RWPE1 (cell line): Measurements from ENCODE around the gene MYO1B.

Experiments used
- CTCF ChIA-PET: fragments of 350-600 bp; sonication (Branson Sonifier 250); formaldehyde crosslinking; extraction: SDS; loops from one replicate; lab custom pipeline; 2021; lab: Yijun Ruan, JAX
- POLR2A ChIA-PET: fragments of 400-600 bp; formaldehyde crosslinking; extraction: SDS; loops from one replicate; lab custom pipeline; 2020; ENCODE audit warnings: antibody characterized with exemption; ENCODE audit not compliant: low non-redundant PET; lab: Yijun Ruan, JAX
- DNase-seq: peaks from one replicate; pipeline ENCODE4 v3.0.0; 2012; ENCODE audit warnings: low spot score
- H3K27ac ChIP-seq: fragments of 450-650 bp; 2 replicates; pipeline ENCODE4 v1.5.1; 2017
- CTCF ChIP-seq: fragments of 450-650 bp; conservative IDR thresholded peaks from 2 replicates; pipeline ENCODE4 v1.5.1; 2017; ENCODE audit warnings: low read depth, mild to moderate bottlenecking

Gene MYO1B

DNA sequence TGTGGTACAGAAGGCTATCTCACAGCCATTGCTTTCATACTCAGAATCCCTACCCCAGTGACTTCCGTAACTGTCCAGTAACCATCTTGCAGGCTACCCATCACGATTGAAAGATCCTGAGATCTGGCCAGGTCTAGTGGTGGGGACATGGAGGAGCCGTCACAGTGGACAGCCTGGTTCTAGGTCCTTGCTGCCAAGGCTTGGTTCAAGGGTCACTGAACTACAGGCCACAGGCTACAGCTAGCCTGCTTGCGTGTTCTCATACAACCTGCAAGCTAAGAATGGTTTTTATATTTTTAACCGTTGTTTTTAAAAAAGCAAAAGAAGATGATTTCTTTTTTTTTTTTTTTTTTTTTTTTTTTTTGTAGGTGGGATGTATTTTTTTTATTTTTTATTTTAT lies 151.6 kb downstream of the MYO1B start:
- ChIA-PET POLR2A (no interaction called here), CTCF (no interaction called here)
- H3K27ac ChIP-seq = no peak overlapping the region
- TF ChIP-seq CTCF = no peak
- DNase-seq = no peak

DNA sequence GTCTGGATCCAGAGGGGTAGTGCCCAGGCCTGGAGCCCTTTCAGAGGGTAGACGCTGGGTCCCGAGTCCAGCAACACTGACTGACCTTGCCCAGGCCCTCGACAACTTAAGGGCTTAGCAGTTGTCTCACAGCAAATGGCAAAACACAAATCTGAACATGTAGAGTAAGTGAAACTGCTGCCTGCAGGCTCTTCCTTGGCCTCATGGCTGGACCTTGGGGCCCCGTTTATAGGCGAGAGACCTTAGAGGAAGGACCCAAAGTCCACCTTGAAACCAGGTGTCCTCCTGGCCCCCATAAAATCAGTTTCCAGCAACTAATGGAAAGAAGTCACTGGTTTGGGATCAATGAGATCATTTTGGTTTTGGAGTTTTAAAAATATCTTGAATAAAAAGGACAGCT lies 154.4 kb downstream of the MYO1B start:
- TF ChIP-seq CTCF = no peak
- CTCF ChIA-PET = no interaction called here
- DNase-seq = no peak
- POLR2A ChIA-PET = no interaction called here
- H3K27ac ChIP-seq = 0 out of 2 replicates have a peak overlapping the region, but pooled peaks have one; percentile 34

DNA sequence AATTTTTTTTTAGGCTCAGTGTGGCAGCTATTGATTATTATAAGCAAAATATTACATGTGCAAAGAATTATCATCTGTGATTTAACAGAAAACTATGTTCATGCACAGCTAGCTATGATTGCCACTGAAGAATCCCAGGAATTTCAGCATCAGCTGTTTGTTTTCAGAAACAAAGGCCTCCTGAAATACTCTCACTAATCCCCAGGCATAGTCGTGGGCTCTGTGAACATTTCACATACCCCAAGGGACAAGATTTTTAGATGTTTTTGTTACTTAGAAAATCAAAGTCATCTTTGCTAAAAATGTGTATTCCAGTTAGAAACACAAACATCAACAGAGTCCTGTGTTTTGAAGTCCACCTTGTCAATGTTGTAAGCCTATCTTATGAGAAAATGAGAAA lies 156.1 kb downstream of the MYO1B start:
- ChIA-PET CTCF (no interaction called here), POLR2A (no interaction called here)
- no peak for DNase-seq
- no peak overlapping the region for H3K27ac ChIP-seq
- TF ChIP-seq CTCF = no peak

DNA sequence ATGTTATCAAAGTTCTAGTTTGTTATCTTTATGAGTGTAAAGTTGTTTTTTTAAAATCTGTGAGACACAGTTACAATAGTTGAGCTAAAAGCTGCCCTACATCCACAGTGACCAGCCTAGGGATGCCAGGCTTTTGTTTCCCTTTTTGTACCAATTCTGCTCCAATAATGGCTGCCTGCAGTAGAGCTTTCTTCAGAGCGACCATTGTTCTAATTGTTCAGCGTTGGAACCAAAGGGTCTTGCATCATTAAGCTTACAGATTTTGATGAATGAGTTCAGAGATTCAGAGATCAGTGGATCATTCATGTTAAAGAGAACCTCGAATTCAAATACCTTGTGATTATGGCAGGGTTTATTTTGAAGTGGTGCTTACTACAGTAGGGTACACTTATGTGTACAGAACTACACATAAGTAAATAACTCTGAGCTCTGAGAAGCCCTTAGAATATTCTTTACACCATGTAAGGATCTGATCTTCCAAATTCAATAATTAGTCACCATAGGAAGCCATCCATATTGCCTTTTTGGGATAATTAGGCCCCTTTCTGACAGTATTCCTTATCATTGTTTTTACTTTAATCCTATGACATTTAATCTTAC lies 157.9 kb downstream of the MYO1B start:
- no peak overlapping the region for H3K27ac ChIP-seq
- no peak for TF ChIP-seq CTCF
- ChIA-PET CTCF (no interaction called here), POLR2A (no interaction called here)
- no peak for DNase-seq

DNA sequence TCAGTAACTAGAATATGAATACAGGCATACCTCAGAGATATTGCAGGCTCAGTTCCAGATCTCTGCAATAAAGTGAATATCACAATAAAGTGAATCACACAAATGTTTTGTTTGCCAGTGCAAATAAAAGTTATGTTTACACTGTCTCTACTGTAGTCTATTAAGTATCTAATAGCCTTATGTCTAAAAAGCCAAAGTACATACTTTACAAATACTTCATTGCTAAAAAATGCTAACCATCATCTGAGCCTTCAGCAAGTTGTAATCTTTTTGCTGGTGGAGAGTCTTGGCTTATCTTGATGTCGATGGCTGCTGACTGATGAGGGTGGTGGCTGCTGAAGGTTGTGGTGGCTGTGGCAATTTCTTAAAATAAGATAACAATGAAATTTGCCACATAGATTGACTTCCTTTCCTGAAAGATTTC lies 159.4 kb downstream of the MYO1B start:
- CTCF ChIA-PET = no interaction called here
- POLR2A ChIA-PET = no interaction called here
- no peak overlapping the region for H3K27ac ChIP-seq
- no peak for DNase-seq
- TF ChIP-seq CTCF = no peak

- H3K27ac ChIP-seq = no peak overlapping the region
- no peak for TF ChIP-seq CTCF
- ChIA-PET CTCF (no interaction called here), POLR2A (no interaction called here)
- DNase-seq = no peak
Measured at GRCh38 chr2:191405546-191405945, 160.3 kb downstream of the MYO1B start.
